HUES6 (cell line): Measurements from ENCODE around the gene ADAMTSL1.

Experiments used
- H3K27ac ChIP-seq: 2 replicates; pipeline ENCODE4 v1.7.0; 2013; ENCODE audit warnings: low read depth, mild to moderate bottlenecking, low read length, inconsistent platforms
- H3K27me3 ChIP-seq: 2 replicates; pipeline ENCODE4 v1.6.1; 2013; ENCODE audit warnings: low read length; ENCODE audit not compliant: control insufficient read depth, insufficient read depth
- H3K36me3 ChIP-seq: 2 replicates; pipeline ENCODE4 v1.6.1; 2013; ENCODE audit warnings: low read length; ENCODE audit not compliant: control insufficient read depth, insufficient read depth
- H3K4me1 ChIP-seq: 2 replicates; pipeline ENCODE4 v1.6.1; 2013; ENCODE audit warnings: low read length; ENCODE audit not compliant: control insufficient read depth, insufficient read depth
- H3K4me3 ChIP-seq: 2 replicates; pipeline ENCODE4 v1.5.1; 2013; ENCODE audit warnings: low read depth, low read length
- H3K9ac ChIP-seq: one replicate; pipeline ENCODE4 v1.6.1; 2013; ENCODE audit warnings: mild to moderate bottlenecking, low read length
- H3K9me3 ChIP-seq: 2 replicates; pipeline ENCODE4 v1.6.1; 2013; ENCODE audit warnings: low read depth, low read length; ENCODE audit not compliant: control insufficient read depth, insufficient read depth

Gene ADAMTSL1

GRCh38 chr9:18588002-18588401, 114.0 kb downstream of the ADAMTSL1 start:
- no peak overlapping the region for H3K27ac ChIP-seq
- H3K4me1 ChIP-seq = no peaks in the 10 kb centered on the region
- 0 out of 2 replicates have a peak, but pooled peaks cover 10% of the 10 kb centered on the region for H3K9me3 ChIP-seq

GRCh38 chr9:18591261-18591660, 117.3 kb downstream of the ADAMTSL1 start:
- H3K27me3 ChIP-seq = no peaks in the 10 kb centered on the region
- H3K27ac ChIP-seq = no peak overlapping the region
- no peaks in the 10 kb centered on the region for H3K36me3 ChIP-seq
- no peaks in the 10 kb centered on the region for H3K4me1 ChIP-seq
- H3K4me3 ChIP-seq = no peak overlapping the region
- no peak overlapping the region for H3K9ac ChIP-seq
- 0 out of 2 replicates have a peak, but pooled peaks cover 10% of the 10 kb centered on the region for H3K9me3 ChIP-seq

More at GRCh38 chr9:18588002-18588401, 114.0 kb downstream of the ADAMTSL1 start:
- Histone ChIP-seq H3K9ac (no peak overlapping the region), H3K27me3 (no peaks in the 10 kb centered on the region), H3K36me3 (no peaks in the 10 kb centered on the region), H3K4me3 (no peak overlapping the region)

DNA sequence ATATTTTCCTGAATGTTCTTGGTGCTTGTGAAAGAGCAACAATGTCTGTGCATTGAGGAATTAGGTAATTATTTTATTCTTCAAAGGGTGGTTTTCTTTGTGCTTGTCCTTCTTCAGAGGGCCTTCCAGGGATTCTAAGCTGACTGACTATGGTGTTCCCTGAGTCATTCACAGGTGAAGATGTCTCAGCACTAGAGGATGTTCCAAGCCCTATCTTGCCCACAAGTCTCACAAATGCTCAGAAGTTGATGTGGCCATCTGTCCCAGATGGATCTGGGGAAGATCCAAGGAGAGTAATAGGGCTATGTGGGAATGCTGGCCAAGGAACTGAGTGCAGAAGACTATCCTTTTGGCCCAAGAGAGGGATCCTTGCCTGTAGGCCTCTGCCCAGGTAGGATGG, 120.9 kb downstream of the ADAMTSL1 start:
- Histone ChIP-seq H3K4me3 (no peak overlapping the region), H3K9ac (no peak overlapping the region), H3K4me1 (no peaks in the 10 kb centered on the region), H3K9me3 (0 out of 2 replicates have a peak, but pooled peaks cover 10% of the 10 kb centered on the region), H3K36me3 (no peaks in the 10 kb centered on the region), H3K27me3 (no peaks in the 10 kb centered on the region), H3K27ac (no peak overlapping the region)

- Histone ChIP-seq H3K4me3 (no peak overlapping the region), H3K36me3 (no peaks in the 10 kb centered on the region), H3K9ac (no peak overlapping the region), H3K27ac (no peak overlapping the region), H3K27me3 (no peaks in the 10 kb centered on the region), H3K4me1 (no peaks in the 10 kb centered on the region), H3K9me3 (0 out of 2 replicates have a peak, but pooled peaks cover 10% of the 10 kb centered on the region)
Measured at GRCh38 chr9:18595597-18595996, 121.6 kb downstream of the ADAMTSL1 start.

- no peaks in the 10 kb centered on the region for H3K4me1 ChIP-seq
Measured at GRCh38 chr9:18596920-18597319, 123.0 kb downstream of the ADAMTSL1 start.

GRCh38 chr9:18598969-18599368, 125.0 kb downstream of the ADAMTSL1 start:
- Histone ChIP-seq H3K27me3 (no peaks in the 10 kb centered on the region), H3K9ac (no peak overlapping the region), H3K4me3 (no peak overlapping the region), H3K4me1 (no peaks in the 10 kb centered on the region), H3K27ac (no peak overlapping the region), H3K36me3 (no peaks in the 10 kb centered on the region), H3K9me3 (peaks cover 10% of the 10 kb centered on the region)

More at GRCh38 chr9:18596920-18597319, 123.0 kb downstream of the ADAMTSL1 start:
- Histone ChIP-seq H3K9me3 (0 out of 2 replicates have a peak, but pooled peaks cover under 1% of the 10 kb centered on the region), H3K36me3 (no peaks in the 10 kb centered on the region), H3K27me3 (no peaks in the 10 kb centered on the region), H3K27ac (no peak overlapping the region), H3K4me3 (no peak overlapping the region), H3K9ac (no peak overlapping the region)

DNA sequence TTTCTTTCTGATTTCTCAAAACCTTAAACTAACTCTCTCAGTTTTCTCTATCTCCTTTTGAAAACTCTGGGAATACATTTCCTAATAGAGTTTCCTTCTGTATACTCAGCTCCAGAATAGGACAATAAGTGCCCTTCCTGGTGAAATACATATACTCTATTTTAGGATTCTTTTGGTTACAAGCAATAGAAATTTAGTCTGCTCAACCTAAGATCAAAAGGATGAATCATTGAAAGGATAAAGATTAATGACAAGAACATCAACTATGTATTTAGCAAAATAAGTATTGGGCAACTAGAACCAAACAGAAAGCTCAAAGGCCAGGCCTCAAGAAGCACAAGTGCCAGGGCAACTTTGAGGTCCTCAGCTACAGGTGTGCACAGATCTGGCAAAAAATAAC, 127.1 kb downstream of the ADAMTSL1 start:
- Histone ChIP-seq H3K27ac (no peak overlapping the region), H3K36me3 (no peaks in the 10 kb centered on the region), H3K9ac (no peak overlapping the region), H3K9me3 (peaks cover 11% of the 10 kb centered on the region), H3K27me3 (no peaks in the 10 kb centered on the region), H3K4me3 (no peak overlapping the region), H3K4me1 (peaks cover 11% of the 10 kb centered on the region; the same call in 1 of the 2 replicates)

DNA sequence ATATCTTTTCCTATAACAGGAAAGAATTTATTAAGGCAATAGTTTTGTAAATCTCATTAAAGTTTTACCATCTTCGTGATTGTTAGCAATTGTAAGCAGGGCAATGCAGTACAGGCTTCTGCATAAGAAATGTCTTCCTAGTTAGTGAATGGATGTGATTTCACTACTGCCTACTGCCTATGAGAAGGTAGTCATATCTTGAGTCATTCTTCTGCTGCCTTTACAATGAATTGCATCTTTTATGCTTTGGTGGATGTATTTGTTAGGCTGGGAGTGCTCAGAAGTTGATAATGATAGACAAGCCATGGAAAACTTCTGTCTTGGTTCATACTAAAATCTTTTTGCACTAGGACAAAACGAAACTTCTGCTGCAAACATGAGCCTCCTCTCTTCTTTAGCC, 128.0 kb downstream of the ADAMTSL1 start:
- H3K36me3 ChIP-seq = no peaks in the 10 kb centered on the region
- H3K4me1 ChIP-seq = peaks cover 20% of the 10 kb centered on the region
- H3K27me3 ChIP-seq = no peaks in the 10 kb centered on the region
- H3K4me3 ChIP-seq = no peak overlapping the region
- no peak overlapping the region for H3K27ac ChIP-seq
- no peak overlapping the region for H3K9ac ChIP-seq
- H3K9me3 ChIP-seq = peaks cover 11% of the 10 kb centered on the region

GRCh38 chr9:18604767-18605730, 131.1 kb downstream of the ADAMTSL1 start:
- H3K36me3 ChIP-seq = no peaks in the 10 kb centered on the region
- no peak overlapping the region for H3K4me3 ChIP-seq
- peaks cover 11% of the 10 kb centered on the region for H3K9me3 ChIP-seq
- H3K9ac ChIP-seq = no peak overlapping the region
- H3K27ac ChIP-seq = no peak overlapping the region
- H3K4me1 ChIP-seq = peaks cover 23% of the 10 kb centered on the region
- no peaks in the 10 kb centered on the region for H3K27me3 ChIP-seq

DNA sequence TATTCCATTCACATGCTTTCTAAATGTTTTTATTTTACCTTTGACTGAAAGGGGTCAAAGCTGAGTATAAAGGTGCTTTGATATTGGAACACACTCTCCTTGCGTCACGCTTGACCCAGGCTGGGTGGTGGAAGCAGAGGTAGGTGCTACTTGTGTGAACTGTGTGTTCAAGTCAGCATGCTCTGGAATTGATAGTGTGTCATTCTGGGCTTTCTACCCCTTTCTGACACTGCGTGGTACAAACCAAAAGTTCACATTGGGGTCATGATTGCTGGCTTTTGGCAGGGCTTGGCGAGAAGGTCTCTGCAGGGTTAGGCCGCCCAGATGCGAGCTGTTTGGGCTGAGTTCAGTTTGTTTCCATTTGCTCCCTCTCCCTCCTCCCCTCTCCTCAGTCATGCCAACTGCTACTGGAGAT, 131.8 kb downstream of the ADAMTSL1 start:
- Histone ChIP-seq H3K27me3 (no peaks in the 10 kb centered on the region), H3K9me3 (peaks cover 11% of the 10 kb centered on the region), H3K4me1 (peaks cover 23% of the 10 kb centered on the region), H3K36me3 (no peaks in the 10 kb centered on the region), H3K9ac (no peak overlapping the region), H3K27ac (no peak overlapping the region), H3K4me3 (no peak overlapping the region)

DNA sequence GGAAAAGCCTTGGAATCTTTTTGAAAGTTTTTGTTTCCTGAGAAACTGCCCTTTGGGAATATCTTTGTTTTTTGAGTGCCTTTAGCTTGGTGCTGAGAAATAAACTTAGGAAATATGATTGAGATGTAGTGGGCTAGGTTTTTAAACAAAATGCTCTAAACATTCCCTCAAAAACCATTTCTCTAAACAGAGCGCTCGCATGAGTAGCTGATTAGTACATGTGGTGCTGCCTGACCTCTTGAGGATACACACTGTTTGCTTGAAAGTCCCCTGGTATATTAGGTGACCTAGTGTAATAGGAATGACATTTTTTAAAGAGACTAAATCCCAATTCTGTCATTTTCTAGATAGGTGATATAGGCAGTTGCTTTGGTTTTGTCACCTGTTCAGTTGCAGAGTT, 132.3 kb downstream of the ADAMTSL1 start:
- Histone ChIP-seq H3K9me3 (peaks cover 11% of the 10 kb centered on the region), H3K4me3 (no peak overlapping the region), H3K27me3 (no peaks in the 10 kb centered on the region), H3K4me1 (peaks cover 23% of the 10 kb centered on the region), H3K9ac (no peak overlapping the region), H3K27ac (no peak overlapping the region), H3K36me3 (no peaks in the 10 kb centered on the region)
